Liver (tissue), 9 donors: ENCODE measurements around the gene TMEM91. TPM values are rescaled to one million over a fixed set of nuclear protein-coding genes. Genes with fewer than 3 reads are reported as not detected.

Experiments
- DNase-seq: peaks from one replicate; pipeline ENCODE4 v3.0.0-alpha.2; 2017; ENCODE audit warnings: low spot score
- H3K27ac ChIP-seq, 2 donors: one replicate each; pipeline ENCODE4 v1.7.0; 2013; ENCODE audit warnings: inconsistent platforms in 2 of 2, low read length in 2 of 2, control low read depth in 1 of 2, low read depth in 1 of 2, mild to moderate bottlenecking in 1 of 2
- H3K27me3 ChIP-seq, 4 donors: one replicate each; pipeline versions ENCODE4 v1.6.1 to v1.7.0; 2013; ENCODE audit warnings: low read length in 3 of 4, inconsistent platforms in 1 of 4, mild to moderate bottlenecking in 1 of 4, moderate library complexity in 1 of 4; ENCODE audit not compliant: control insufficient read depth in 4 of 4, insufficient read depth in 4 of 4
- H3K36me3 ChIP-seq, 4 donors: one replicate each; pipeline versions ENCODE4 v1.6.1 to v1.7.0; 2013; ENCODE audit warnings: low read length in 3 of 4, mild to moderate bottlenecking in 3 of 4, low read depth in 1 of 4, moderate library complexity in 1 of 4; ENCODE audit not compliant: control insufficient read depth in 4 of 4, insufficient read depth in 3 of 4
- H3K4me1 ChIP-seq, 4 donors: one replicate each; pipeline versions ENCODE4 v1.6.1 to v1.7.0; 2013; ENCODE audit warnings: low read length in 3 of 4, mild to moderate bottlenecking in 3 of 4, moderate library complexity in 1 of 4; ENCODE audit not compliant: control insufficient read depth in 4 of 4, insufficient read depth in 4 of 4
- H3K4me3 ChIP-seq, 3 donors: one replicate each; pipeline versions ENCODE4 v1.6.1 to v1.7.0; 2013; ENCODE audit warnings: low read length in 3 of 3, control low read depth in 1 of 3, low read depth in 1 of 3, mild to moderate bottlenecking in 1 of 3
- H3K9ac ChIP-seq, 2 donors: one replicate each; pipeline ENCODE4 v1.7.0; 2013; ENCODE audit warnings: low read length in 2 of 2, mild to moderate bottlenecking in 2 of 2, moderate library complexity in 2 of 2, control low read depth in 1 of 2, low read depth in 1 of 2
- H3K9me3 ChIP-seq, 4 donors: one replicate each; pipeline versions ENCODE4 v1.6.1 to v1.7.0; 2013; ENCODE audit warnings: low read length in 3 of 4; ENCODE audit not compliant: control insufficient read depth in 4 of 4
- CTCF ChIP-seq: fragments of 150-350 bp; IDR thresholded peaks from 2 replicates; pipeline ENCODE4 v1.5.1; 2017; ENCODE audit warnings: improper control_type of control experiment, low read depth, low read length; ENCODE audit not compliant: missing input control
- EGR1 ChIP-seq, 2 donors: IDR thresholded peaks; 2 replicates each; pipeline ENCODE4 v1.6.1; 2016 to 2018; ENCODE audit warnings: antibody characterized with exemption in 2 of 2, low read depth in 2 of 2
- FOXA1 ChIP-seq: IDR thresholded peaks from 2 replicates; pipeline ENCODE4 v1.6.1; 2016; ENCODE audit warnings: antibody characterized with exemption
- FOXA2 ChIP-seq: IDR thresholded peaks from 2 replicates; pipeline ENCODE4 v1.6.1; 2016; ENCODE audit warnings: antibody characterized with exemption
- GABPA ChIP-seq, 2 donors: IDR thresholded peaks in 1 of 2; conservative IDR thresholded peaks in 1 of 2; 2 replicates each; pipeline ENCODE4 v1.6.1; 2016; ENCODE audit warnings: antibody characterized with exemption in 2 of 2, mild to moderate bottlenecking in 1 of 2, moderate library complexity in 1 of 2
- HNF4A ChIP-seq, 2 donors: conservative IDR thresholded peaks; 2 replicates each; pipeline ENCODE4 v1.6.1; 2016; ENCODE audit warnings: antibody characterized with exemption in 2 of 2, mild to moderate bottlenecking in 2 of 2
- HNF4G ChIP-seq: IDR thresholded peaks from 2 replicates; pipeline ENCODE4 v1.6.1; 2016; ENCODE audit warnings: antibody characterized with exemption
- JUND ChIP-seq, 2 donors: IDR thresholded peaks; 2 replicates each; pipeline ENCODE4 v1.6.1; 2016; ENCODE audit warnings: antibody characterized with exemption in 2 of 2
- NR2F2 ChIP-seq: IDR thresholded peaks from 2 replicates; pipeline ENCODE4 v1.6.1; 2016; ENCODE audit warnings: antibody characterized with exemption
- RAD21 ChIP-seq, 2 donors: IDR thresholded peaks; 2 replicates each; pipeline ENCODE4 v1.6.1; 2016; ENCODE audit warnings: antibody characterized with exemption in 2 of 2, mild to moderate bottlenecking in 2 of 2
- RXRA ChIP-seq, 2 donors: IDR thresholded peaks; 2 replicates each; pipeline ENCODE4 v1.6.1; 2017 to 2018; ENCODE audit warnings: antibody characterized with exemption in 2 of 2, mild to moderate bottlenecking in 1 of 2
- SP1 ChIP-seq: IDR thresholded peaks from 2 replicates; pipeline ENCODE4 v1.6.1; 2018; ENCODE audit warnings: antibody characterized with exemption, mild to moderate bottlenecking
- TAF1 ChIP-seq: conservative IDR thresholded peaks from 2 replicates; pipeline ENCODE4 v1.6.1; 2016; ENCODE audit warnings: antibody characterized with exemption, mild to moderate bottlenecking
- YY1 ChIP-seq: IDR thresholded peaks from 2 replicates; pipeline ENCODE4 v1.6.1; 2016; ENCODE audit warnings: antibody characterized with exemption, mild to moderate bottlenecking
- ZBTB33 ChIP-seq: IDR thresholded peaks from 2 replicates; pipeline ENCODE4 v1.6.1; 2016; ENCODE audit warnings: antibody characterized with exemption
- WGBS: extraction: QIAGEN DNeasy Blood & Tissue Kit; methylation state at CpG from one replicate; pipeline ENCODE4 v1.1.7; 2013; 5-methylcytosine and 5-hydroxymethylcytosine counted together
- polyA plus RNA-seq, 2 donors: library from polyadenylated mRNA; stranded (reverse) in 1 of 2; unstranded in 1 of 2; fragments of 200-250 nt in 1 of 2; fragments of >200 nt in 1 of 2; fragmentation: Nextera tagmentation in 1 of 2; extraction: Ambion mirVana in 1 of 2; gene quantifications; one replicate each; pipeline versions ENCODE4 v1.2.1 to v1.2.3, GENCODE V29; 2013 to 2015
- total RNA-seq, 2 donors: library from RNA; depleted of rRNA; stranded (reverse); fragments of >200 nt; gene quantifications; one replicate each; pipeline ENCODE4 v1.2.3, GENCODE V29; 2014
- TF ChIP-seq, protein P1 (sequence below): IDR thresholded peaks from 2 replicates; pipeline ENCODE4 v1.6.1; 2016; ENCODE audit warnings: antibody characterized with exemption, mild to moderate bottlenecking
- TF ChIP-seq, protein P2 (sequence below): IDR thresholded peaks from 2 replicates; pipeline ENCODE4 v1.6.1; 2016; ENCODE audit warnings: antibody characterized with exemption
- donor health status: healthy.
- donor health status: healthy.
- donor health status: healthy.
- donor health status: healthy.
- donor health status: healthy.

TMEM91 gene
- total and polyA plus RNA-seq, 4 donors: 1.6 to 4.0 (median 2.9) TPM

- DNase-seq: no peak
- Histone ChIP-seq H3K27me3 (no peaks in the 10 kb centered on the region), H3K4me3 (no peak overlapping the region), H3K36me3 (peaks cover 13 to 76% (median 34%) of the 10 kb centered on the region in 4 donors), H3K27ac (no peak overlapping the region), H3K4me1 (peaks cover 0 to 8% (median 0%) of the 10 kb centered on the region in 4 donors), H3K9me3 (no peaks in the 10 kb centered on the region), H3K9ac (no peak overlapping the region)
- 89% methylated on average over 6 of the region's 6 CpGs for WGBS
- no peak for TF ChIP-seq JUND (IDR thresholded peaks at IDR 0.05)
- TF ChIP-seq, protein P1, sequence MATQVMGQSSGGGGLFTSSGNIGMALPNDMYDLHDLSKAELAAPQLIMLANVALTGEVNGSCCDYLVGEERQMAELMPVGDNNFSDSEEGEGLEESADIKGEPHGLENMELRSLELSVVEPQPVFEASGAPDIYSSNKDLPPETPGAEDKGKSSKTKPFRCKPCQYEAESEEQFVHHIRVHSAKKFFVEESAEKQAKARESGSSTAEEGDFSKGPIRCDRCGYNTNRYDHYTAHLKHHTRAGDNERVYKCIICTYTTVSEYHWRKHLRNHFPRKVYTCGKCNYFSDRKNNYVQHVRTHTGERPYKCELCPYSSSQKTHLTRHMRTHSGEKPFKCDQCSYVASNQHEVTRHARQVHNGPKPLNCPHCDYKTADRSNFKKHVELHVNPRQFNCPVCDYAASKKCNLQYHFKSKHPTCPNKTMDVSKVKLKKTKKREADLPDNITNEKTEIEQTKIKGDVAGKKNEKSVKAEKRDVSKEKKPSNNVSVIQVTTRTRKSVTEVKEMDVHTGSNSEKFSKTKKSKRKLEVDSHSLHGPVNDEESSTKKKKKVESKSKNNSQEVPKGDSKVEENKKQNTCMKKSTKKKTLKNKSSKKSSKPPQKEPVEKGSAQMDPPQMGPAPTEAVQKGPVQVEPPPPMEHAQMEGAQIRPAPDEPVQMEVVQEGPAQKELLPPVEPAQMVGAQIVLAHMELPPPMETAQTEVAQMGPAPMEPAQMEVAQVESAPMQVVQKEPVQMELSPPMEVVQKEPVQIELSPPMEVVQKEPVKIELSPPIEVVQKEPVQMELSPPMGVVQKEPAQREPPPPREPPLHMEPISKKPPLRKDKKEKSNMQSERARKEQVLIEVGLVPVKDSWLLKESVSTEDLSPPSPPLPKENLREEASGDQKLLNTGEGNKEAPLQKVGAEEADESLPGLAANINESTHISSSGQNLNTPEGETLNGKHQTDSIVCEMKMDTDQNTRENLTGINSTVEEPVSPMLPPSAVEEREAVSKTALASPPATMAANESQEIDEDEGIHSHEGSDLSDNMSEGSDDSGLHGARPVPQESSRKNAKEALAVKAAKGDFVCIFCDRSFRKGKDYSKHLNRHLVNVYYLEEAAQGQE: no peak
- TF ChIP-seq EGR1 (IDR thresholded peaks at IDR 0.05; ENCODE audit: low read depth in 2 of 2): no peak
- TF ChIP-seq HNF4G: no peak
- TF ChIP-seq TAF1: no peak
- TF ChIP-seq NR2F2: no peak
- TF ChIP-seq RAD21 (IDR thresholded peaks at IDR 0.05): no peak
- no peak for TF ChIP-seq FOXA2
- no peak for TF ChIP-seq FOXA1
- TF ChIP-seq ZBTB33: no peak
- no peak for TF ChIP-seq HNF4A (conservative IDR thresholded peaks at IDR 0.05)
- TF ChIP-seq CTCF: no peak
- TF ChIP-seq RXRA (IDR thresholded peaks at IDR 0.05): no peak
- TF ChIP-seq, protein P2, sequence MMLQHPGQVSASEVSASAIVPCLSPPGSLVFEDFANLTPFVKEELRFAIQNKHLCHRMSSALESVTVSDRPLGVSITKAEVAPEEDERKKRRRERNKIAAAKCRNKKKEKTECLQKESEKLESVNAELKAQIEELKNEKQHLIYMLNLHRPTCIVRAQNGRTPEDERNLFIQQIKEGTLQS: no peak
These were observed 45.0 kb downstream of the TMEM91 start for GRCh38 chr19:41421314-41421713.

DNA sequence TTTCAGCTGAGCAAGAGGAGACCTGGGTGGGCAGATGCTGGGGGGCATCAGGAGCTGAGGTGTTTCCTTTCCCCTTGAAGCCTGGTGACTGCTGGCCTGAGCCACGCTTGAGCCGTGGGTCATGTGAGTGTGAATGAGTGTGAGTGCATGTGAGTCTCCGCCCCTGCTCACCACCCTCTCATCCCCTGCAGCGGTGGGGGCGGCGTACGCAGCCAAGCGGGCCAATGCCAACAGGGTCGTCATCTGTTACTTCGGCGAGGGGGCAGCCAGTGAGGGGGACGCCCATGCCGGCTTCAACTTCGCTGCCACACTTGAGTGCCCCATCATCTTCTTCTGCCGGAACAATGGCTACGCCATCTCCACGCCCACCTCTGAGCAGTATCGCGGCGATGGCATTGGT, 45.6 kb downstream of the TMEM91 start:
- Histone ChIP-seq H3K27me3 (no peaks in the 10 kb centered on the region), H3K4me3 (no peak overlapping the region), H3K36me3 (peaks cover 13 to 73% (median 32%) of the 10 kb centered on the region in 4 donors), H3K27ac (no peak overlapping the region), H3K9me3 (no peaks in the 10 kb centered on the region), H3K9ac (no peak overlapping the region), H3K4me1 (peaks cover 0 to 8% (median 0%) of the 10 kb centered on the region in 4 donors)
- no peak for TF ChIP-seq YY1
- no peak for TF ChIP-seq TAF1
- TF ChIP-seq FOXA2: no peak
- TF ChIP-seq JUND (IDR thresholded peaks at IDR 0.05): no peak
- TF ChIP-seq GABPA (IDR thresholded peaks at IDR 0.05 in 1 of 2, conservative IDR thresholded peaks at IDR 0.05 in 1 of 2): no peak
- TF ChIP-seq NR2F2: no peak
- TF ChIP-seq SP1: no peak
- no peak for TF ChIP-seq RAD21 (IDR thresholded peaks at IDR 0.05)
- 97% methylated on average over 20 of the region's 20 CpGs for WGBS
- no peak for DNase-seq
